NB4 (cell line): Measurements from ENCODE around the gene CPS1.

ENCODE experiments used
- CTCF ChIP-seq: IDR thresholded peaks from one replicate; pipeline ENCODE4 v1.5.1; 2012; ENCODE audit warnings: low read depth, low read length
- MAX ChIP-seq: IDR thresholded peaks from 2 replicates; pipeline ENCODE4 v1.6.1; 2011; ENCODE audit warnings: low read depth, low read length
- MYC ChIP-seq: IDR thresholded peaks from 2 replicates; pipeline ENCODE4 v1.6.1; 2011; ENCODE audit warnings: low read depth, low read length
- POLR2A ChIP-seq: IDR thresholded peaks from 2 replicates; pipeline ENCODE4 v1.6.1; 2011; ENCODE audit warnings: mild to moderate bottlenecking; ENCODE audit not compliant: insufficient read length; ENCODE audit errors: extremely low read depth

GRCh38 chr2:210592726-210593125, 36.3 kb downstream of the CPS1 start:
- TF ChIP-seq CTCF (no peak), POLR2A (no peak), MAX (no peak), MYC (no peak)
